Stimulated activated CD8-positive, alpha-beta memory T cell treated with anti-CD3 and anti-CD28 coated beads, Interleukin-15, amount 100 ng/mL, for 48 hours (primary cell): ENCODE data around the gene LYZL4.

Source experiments
- DNase-seq, 2 donors: peaks; one replicate each; pipeline ENCODE4 v3.0.0-alpha.2; 2020; ENCODE audit warnings: low read depth in 2 of 2

The LYZL4 gene

DNA sequence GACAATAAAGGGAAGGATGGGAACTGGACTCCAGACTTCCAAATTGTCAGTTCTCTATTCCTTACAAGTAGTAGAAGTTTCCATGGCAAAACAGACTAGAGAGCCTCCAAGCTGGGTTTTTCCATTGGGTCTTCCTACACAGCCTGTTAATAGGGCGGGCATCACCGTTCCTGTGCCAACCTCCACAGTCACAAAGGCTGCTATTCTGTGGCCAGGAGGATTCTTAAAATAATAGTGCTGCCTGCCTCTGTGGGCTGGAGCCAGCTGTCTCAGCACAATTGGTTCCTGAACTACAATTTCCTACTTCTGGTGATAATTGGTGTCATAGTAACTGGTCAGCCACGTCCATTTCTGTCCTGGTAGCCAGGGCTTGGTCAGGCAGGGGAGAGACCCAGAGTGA lies 38.6 kb downstream of the LYZL4 start:
- DNase-seq: no peak

DNA sequence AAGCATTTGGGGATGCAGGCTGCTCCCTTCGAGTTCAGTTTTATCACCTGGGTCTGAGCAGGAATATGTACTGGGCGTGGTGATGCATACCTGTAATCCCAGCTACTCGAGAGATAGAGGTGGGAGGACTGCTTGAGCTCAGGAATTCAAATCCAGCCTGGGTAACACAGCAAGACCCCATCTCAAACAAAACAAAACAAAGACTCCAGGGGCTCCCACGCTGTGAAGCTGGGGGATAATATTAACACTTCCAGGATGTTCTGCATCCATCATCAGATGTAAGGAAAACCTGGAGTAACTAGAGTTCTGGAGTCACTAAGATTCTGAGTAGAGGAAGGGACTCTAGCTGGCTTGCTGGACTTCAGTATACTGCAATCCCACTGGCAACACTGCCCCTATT lies 40.6 kb downstream of the LYZL4 start:
- no peak for DNase-seq

DNA sequence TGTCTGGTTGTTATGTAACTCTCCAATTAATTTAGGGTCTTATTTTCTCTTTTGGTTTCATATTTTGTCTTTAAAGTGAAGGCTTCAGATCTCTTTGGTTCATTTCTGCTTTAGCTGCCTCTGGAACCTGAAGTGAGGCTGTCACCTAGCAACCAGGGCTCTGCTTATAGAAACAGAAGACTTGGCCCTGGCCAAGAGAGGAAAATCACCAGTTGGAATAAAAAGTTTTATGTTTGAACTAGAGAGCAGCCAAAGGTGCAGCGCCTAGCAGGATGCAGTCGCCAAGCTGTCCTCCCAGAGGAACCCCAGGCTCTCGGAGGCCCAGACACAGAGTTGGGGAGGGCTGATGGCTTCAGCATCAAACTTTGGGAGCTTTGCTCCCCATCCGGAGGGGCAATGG lies 41.1 kb downstream of the LYZL4 start:
- DNase-seq: no peak

DNA sequence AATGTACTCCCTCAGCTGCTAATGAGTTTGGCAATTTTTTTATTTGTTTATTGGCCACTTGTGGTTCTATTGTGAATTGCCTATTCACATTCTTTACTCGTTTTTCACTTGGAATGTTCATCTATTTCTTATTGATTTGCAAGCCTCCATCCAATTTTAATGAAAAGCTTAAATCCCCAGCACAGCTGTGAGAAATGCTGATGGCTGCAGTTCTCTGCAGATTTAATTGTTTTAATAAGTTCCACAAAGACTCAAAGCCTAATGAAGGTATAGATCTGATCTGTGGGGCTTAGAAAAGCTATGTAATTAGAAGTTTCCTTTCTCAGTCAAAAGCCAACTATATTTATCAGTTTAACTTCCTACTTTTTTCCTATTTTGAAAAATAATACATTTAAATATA lies 41.5 kb downstream of the LYZL4 start:
- no peak for DNase-seq

DNA sequence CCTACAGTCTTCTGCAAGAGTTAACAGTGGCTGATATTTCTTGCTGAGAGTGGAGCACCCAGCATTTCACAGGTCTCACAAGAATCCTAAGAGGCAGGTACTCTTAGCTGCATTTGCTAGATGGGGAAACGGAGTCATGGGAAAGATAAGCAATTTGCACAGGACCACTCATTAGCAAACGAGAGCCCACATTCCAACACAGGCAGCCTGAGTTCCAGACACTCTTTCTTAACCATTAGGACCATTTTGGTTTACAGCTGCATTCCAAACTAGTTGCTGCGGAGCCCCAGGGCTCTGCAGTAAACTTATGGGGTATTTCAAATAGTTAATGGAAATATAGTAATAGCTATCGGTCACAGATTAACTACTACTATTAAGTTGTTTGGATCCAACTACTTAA lies 42.5 kb downstream of the LYZL4 start:
- DNase-seq: no peak

DNA sequence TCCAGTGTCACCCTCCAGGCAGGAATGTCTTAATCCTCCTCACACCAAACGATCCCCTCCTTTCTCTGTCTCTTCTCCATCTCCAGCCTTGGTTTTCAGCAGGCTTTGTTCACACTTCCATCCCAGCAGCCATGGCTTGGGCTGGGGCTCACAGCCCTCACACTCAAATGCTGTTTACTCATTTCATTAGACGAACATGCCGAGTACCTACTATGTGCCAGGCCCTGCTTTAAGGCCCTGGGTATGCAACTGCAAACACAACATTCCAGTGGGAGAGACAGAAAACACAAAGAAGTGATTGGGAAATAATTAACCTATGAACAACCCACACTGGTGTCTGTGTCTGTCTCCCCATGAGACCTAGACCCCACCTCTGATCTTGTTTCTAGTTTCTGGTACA lies 43.9 kb downstream of the LYZL4 start:
- no peak for DNase-seq

DNA sequence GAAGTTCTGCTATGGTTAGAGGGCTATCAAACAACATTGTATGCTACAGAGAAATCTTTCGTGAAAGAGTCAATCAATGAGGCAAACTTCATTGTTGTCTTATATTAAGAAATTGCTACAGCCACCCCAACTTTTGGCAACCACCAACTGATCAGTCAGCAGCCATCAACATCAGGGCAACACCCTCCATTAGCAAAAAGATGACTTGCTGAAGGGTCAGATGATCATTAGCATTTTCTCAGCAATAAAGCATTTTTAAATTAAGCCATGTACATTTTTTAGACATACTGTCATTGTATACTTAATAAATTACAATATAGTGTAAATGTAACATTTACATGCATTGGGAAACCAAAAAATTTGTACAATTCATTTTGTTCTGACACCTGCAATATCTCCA lies 53.1 kb downstream of the LYZL4 start:
- DNase-seq: no peak

DNA sequence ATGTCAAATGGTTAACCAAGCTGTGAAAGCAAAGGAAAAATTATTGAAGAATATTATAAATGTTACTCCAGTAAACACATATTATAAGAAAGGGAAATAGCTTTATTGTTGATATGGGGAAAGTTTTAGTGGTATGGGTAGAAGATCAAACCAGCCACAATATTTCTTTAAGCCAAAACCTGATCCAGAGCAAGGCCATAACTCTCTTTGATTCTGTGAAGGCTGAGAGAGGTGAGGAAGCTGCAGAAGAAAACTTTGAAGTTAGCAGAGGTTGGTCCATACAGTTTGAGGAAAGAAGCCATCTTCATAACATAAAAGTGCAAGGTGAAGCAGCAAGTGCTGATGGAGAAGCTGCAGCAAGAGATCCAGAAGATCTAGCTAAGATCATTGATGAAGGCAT lies 54.8 kb downstream of the LYZL4 start:
- DNase-seq: no peak

DNA sequence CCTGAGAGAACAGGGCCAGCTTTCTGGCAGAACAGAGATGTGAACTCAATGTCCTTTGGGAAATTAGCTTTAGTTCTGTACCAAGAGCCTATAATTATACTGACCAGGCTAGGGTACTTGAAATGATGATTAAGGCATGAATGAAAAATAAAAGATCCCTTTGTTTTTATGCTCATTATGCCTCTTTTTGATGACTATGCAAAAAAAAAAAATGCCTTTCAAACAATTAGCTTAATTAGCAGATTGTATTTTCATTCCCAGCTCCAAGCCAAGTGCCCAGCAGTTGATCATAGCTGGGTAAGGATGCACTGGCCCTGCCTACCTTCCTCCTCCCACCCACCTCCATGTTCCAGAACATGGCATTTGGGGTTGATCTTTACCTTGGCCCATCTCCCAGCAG lies 56.8 kb downstream of the LYZL4 start:
- no peak for DNase-seq

DNA sequence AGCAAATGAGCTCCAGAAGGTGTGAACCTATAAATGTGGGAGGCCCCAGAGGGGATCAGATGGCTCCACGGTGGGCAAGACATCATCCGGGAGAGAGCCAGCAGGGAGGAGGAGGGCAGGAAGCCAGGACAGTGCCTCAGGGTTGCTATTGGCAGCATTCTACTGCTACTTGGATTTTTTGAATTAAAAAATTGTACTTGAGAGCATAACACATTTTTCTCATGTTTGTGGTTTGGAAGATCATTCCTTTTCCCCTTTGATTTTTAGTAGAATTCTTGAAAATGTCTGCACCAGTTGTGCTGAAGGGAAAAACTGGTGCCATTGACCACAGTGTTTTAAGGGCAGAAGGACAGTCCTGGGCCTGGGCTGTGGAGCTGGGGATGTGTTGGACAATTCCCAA lies 59.2 kb downstream of the LYZL4 start:
- DNase-seq: no peak

DNA sequence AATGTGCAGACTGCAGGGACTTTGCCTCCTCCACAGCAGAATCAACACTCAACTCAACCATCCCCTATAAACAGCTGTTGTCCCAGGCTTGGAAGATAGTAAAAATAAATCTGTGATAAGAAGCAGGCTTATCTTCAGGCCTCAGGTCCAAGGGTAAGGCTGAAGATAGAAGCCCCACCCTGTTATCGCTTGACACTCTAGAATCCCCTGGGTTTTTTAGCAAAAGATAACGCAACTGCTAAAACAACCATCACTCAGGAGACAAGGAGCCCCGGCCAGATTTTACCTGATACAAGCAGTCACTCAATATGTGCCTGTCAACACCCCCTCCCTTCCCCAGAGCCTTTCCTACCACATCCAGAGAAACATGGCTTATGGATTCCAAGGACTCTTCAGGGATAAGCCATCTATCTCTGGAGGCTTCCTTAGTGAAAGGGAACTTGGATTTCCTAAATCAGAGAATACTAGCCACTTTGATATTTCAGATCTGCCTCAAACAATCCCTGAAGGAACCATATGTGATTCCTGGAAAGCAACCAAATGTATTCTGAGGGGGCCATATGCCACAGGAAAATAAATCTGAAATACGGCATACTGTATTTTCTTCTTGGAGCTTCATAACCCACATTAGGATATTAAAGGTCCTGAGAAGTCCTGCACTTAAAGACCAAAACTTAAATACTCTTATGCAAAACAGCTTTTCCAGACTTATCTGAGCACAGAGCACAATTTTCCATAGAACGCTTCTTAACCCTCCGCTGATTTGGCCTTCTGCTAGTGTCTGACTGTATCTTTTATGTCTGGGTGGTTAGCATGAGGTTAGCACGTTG lies 60.4 kb downstream of the LYZL4 start:
- DNase-seq: no peak

DNA sequence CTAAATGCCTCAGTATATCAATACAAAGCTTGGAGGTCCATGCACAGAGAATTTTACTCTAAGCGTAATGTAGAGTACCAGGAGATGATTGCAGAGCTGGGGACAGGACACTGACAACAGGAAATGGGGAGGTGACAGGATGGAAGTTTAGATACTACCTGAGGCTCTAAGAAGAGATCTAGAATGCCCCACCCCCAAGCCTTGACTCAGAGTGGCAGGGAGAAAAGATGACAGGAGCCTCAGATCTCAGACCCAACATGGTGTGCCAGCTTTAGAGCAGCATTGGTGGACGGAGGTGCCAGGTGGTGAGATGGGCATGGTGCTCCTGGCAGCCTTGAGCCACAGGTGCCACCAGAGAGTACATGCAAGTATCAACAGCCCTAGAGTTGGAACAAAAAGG lies 62.5 kb downstream of the LYZL4 start:
- no peak for DNase-seq
